ENCODE results near the gene LRRC8D. TPM values are rescaled to one million over a fixed set of nuclear protein-coding genes. Genes with fewer than 3 reads are reported as not detected.
"Not testable (repeated sequence)": the region's sequence is repeated elsewhere in the genome, so short reads cannot be mapped to it uniquely, and the experiment has no call there.

Gene LRRC8D
- total RNA-seq: 39.1 and 40.0 TPM in 2 replicates

DNA sequence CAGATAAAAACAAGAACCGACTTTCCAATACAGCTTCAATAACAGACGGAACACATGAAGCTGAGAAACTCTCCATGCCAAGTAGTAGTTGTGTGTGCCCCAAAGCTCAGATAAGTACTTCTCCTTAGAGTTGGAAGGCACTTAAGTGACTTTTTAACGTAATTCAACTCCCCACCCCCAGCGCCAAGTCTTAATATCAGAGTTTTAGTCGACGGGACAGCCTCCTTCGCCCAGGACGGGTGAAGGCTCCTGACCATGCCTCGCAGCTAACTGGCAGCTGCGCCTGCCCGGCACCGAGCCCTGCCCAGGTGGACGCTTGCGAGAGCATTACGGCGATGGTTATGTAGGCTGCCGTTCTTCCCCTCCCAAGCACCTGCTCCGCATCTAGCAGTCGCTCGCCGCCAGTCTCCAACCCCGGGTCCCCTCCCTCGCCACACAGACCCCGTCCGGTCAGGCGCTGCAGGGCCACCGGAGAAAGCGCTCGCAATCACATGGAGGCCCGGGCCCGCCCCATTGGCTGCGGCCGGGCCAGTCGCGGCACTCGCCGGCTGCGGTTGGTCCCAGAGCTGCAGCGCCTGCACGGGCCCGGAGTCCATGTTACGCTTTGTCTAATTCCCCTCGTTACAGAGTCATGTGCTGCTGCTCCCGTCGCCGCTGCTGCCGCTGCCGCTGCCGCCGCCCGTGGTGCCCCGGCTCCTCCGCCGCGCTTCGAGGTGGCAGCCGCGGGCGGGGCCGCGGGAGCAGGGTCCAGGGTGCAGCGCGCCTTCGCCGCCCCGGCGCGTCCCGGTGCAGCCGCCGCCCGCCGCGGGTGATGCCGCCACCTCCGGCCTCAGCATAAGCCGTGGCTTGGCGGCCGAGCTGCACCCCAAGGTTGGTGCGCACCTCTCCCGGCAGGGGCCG, at the start of gene LRRC8D:
Gene LRRC8D (plus strand): TSS at position 611 of the 900 bp plus-strand sequence. CDS start 112,037 bp downstream, outside the sequence.
- intact Hi-C loops (cut with micrococcal nuclease): loop anchor here (1.0 kb wide), 2 partner anchors 23 to 175 kb away; partner anchors contain the start of gene ZNF326

DNA sequence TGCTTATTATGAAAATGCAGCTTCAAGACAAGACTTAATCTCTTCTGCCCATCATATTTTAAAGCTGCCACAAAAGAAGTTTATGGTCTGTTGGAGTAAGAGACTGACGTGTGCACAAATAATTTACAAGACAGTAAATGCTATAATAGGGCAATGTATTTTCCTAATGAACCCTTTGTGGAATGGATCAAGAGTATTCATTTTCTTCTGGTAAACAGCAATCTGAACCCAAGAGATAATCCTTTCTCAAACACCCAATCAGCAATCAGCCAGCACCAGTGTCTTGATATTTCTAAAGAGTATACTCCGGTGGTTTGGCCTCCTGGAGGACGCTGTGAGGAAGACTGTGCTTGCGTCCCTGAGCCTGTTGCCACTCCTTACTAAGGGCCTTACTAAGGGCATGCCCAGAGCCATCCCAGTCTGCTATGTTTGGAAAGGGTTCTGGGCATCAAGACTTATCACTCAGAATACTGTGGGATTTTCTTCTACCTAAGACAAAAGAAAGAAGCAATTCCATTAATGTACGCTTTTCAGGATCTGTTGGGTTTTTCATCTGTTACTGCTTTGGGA, 48.8 kb upstream of the LRRC8D start:
- intact Hi-C loops (cut with micrococcal nuclease): no loop called here

DNA sequence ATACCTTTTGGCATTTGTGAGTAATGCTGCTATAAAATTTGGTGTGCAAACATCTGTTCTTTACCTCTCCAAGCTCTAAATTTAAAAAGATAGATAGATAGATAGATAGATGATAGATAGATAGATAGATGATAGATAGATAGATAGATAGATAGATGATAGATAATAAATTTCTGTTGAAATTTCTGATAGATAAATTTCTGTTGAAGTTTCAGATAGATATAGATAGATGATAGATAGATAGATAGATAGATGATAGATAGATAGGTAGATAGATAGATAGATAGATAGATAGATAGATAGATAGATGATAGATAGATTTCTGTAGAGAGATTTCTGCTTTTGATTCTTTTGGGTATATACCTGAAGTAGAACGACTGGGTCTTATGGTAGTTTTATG, 44.7 kb upstream of the LRRC8D start:
- intact Hi-C loops (cut with micrococcal nuclease): not testable (repeated sequence)

DNA sequence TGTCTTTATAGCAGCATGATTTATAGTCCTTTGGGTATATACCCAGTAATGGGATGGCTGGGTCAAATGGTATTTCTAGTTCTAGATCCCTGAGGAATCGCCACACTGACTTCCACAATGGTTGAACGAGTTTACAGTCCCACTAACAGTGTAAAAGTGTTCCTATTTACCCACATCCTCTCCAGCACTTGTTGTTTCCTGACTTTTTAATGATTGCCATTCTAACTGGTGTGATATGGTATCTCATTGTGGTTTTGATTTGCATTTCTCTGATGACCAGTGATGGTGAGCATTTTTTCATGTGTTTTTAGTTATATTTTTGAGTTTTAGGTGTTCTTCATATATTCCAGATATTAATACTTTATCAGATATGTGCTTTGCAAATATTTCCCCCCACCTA, 43.6 kb upstream of the LRRC8D start:
- intact Hi-C loops (cut with micrococcal nuclease): not testable (repeated sequence)

DNA sequence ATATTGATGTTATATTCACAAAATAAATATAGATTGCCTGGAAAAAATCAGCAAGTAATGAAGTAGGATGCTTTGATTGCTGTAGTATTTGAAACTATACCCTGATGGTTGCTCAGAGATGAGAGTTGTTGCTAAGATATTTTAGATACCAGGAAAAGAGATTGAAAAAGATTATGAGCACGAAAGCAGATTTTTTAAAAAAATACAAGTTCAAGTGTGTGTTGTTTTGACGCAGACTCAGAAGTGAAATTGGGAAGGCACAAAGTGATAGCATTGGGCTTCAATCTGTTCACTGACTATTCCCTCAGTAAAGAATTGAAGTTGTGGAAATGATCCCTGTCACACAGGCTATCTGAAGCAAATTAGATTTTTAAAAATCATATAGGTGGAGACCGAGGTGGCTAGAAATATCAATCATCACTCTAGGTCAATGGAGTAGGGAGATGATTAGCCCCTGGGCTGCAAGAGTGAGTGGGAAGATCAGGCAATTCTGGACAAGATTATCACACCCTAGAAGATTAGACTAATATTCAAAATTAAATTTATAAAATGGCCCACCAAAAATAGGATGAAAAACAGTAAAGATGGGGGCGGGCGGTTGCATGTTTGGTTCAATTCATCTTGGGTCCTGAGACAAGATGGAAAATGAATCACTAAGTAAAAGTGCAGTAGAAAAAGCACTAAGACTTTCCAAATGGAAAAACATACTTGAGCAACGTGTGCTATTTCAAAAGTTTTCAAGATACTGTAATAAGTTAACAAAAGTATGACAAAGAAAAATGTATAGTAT, 41.5 kb upstream of the LRRC8D start:
- intact Hi-C loops (cut with micrococcal nuclease): no loop called here

DNA sequence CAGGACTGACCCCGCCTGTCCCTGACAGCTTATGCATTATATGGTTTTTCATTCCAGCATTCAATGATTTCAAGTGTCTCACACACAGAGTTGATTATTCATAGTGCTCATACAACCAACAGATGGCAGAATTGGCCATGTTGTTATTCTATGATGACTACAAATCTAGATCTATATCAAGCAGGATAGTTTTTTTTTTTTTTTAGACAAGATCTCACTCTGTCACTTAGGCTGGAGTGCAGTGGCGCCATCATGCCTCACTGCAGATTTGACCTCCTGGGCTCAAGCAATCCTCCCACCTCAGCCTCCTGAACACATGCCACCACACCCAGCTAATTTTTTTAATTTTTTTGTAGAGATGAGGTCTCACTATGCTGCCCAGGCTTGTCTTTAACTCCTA, 40.1 kb upstream of the LRRC8D start:
- intact Hi-C loops (cut with micrococcal nuclease): loop anchor here (1.0 kb wide), 2 partner anchors 173 to 207 kb away; no protein-coding TSS in a partner anchor

DNA sequence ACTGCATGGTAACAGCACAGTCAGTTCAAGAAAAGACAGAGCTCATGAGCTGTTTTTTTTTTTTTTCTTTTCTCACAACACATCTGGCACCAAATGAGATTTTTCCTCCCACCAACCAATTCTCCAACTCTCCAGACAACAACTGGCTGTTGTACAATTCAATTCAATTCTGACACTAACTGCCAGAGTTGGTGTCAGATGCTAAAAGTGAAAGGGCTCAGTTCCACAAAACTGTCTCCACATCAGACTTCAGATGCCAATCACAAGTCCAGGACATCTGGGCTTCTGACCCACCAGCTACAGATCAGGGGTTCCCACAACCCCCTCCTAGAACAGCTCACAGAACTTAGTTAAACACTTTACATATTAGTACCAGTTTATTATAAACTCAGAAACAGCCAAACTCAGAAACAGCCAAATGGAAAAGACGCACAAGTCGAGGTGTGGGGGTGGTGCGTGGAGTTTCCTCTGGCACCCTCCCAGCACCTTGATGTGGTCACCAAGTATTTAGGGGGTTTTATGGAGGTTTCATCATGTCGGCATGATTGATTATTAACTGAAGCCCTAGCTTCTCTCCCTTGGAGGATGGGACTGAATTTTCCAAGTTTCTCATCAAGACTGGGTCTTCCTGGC, 39.2 kb upstream of the LRRC8D start:
- intact Hi-C loops (cut with micrococcal nuclease): no loop called here

DNA sequence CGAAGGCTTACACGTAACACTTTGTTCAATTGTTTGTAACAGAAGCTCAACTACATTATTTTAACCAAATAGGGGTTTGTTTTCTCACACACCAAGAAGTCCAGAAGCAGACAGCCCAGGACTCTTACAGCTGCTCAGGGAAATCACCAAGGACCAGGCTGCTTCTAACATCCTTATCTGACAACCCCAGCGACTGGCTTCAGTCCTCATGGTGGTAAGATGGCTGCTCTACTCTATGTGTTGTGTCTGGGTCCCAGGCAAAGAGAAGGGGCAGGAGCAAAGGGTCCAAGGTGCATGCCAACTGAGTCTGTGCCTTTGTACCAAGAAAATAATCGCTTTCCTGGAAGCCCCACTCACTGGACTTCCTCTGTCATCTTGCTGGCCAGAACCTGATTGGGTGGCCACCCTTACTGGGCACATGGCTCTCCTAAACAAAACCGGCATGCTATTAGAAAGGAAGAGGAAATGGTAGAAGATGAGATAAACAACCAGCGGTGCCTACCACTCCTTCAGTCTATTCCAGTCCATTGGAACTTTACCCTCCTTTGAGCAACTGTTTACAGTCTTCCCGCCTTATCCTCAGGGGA, 34.1 kb upstream of the LRRC8D start:
- intact Hi-C loops (cut with micrococcal nuclease): no loop called here

DNA sequence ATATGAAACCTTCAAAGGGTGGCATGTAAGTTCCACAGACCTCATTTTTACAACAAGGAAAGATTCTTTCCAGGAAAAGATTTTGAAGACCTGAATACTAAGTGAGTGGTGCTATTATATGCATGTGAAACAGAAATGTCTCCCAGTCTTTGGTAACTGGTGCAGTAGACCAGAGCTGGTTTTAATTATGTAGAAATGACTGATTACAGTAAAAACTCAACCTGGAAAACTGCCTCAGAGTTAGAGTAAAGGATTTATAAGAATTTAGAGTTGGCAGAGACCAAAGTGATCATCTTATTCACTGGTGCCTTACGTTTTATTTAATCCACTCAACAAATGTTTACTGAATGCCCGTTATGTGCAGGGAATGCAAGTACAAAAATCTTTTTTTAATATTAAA, 30.2 kb upstream of the LRRC8D start:
- intact Hi-C loops (cut with micrococcal nuclease): no loop called here

DNA sequence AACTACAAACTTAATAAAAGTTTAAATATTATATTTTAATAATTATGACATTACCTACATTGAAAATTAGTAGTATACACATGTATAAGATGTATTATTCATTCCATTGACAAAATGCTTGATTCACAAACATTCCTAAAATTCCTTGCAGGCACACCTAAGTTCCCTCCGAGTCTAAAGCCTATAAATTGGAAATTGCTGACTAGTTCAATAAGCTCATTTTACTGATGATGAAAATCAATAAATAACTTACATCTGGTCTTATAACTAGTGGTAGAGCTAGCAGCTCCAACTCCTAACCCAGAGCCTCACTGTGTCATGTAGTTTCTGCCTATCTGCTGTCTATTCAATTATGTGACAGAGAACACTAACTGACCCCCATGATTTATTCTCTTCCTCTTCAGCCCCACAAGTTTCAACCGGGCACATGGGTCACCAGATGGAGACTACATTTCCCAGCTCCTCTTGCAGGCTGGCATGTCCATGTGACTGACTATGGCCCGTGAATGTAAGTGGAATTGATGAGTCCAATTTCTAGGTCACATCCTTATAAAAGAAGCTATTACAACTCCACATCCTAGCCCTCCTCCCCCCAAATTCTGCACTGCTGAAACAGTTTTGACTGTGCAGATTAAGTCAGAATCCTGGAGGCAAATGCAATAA, 29.6 kb upstream of the LRRC8D start:
- intact Hi-C loops (cut with micrococcal nuclease): no loop called here

DNA sequence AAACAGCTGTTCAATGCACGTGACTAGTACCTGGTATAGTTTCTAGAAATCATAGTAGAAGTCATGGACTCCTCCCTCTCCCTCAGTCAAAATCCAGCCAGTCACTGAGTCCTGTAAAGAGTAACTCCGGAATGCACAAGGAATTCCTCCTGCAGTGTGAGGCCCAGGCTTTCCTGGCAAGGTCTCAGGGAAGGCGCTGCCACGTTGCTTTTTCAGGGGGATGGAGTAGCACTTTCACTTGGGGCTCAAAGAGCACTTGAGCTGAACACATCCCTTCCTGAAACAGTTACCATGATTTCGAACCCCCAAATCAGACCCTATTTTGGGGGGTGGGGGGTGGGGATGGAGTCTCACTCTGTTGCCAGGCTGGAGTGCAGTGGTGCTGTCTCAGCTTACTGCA, 26.4 kb upstream of the LRRC8D start:
- intact Hi-C loops (cut with micrococcal nuclease): no loop called here

DNA sequence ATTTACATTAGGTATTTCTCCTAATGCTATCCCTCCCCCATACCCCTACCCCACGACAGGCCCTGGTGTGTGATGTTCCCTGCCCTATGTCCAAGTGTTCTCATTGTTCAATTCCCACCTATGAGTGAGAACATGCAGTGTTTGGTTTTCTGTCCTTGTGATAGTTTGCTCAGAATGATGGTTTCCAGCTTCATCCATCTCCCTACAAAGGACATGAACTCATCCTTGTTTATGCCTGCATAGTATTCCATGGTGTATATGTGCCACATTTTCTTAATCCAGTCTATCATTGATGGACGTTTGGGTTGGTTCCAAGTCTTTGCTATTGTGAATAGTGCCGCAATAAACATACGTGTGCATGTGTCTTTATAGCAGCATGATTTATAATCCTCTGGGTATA, 25.3 kb upstream of the LRRC8D start:
- intact Hi-C loops (cut with micrococcal nuclease): not testable (repeated sequence)

DNA sequence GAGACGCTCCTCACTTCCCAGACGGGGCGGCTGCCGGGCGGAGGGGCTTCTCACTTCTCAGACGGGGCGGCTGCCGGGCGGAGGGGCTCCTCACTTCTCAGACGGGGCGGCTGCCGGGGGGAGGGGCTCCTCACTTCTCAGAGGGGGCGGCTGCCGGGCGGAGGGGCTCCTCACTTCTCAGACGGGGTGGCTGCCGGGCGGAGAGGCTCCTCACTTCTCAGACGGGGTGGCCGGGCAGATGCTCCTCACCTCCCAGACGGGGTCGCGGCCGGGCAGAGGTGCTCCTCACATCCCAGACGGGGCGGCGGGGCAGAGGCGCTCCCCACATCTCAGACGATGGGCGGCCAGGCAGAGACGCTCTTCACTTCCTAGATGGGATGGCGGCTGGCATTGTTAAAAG, 23.0 kb upstream of the LRRC8D start:
- intact Hi-C loops (cut with micrococcal nuclease): not testable (repeated sequence)

DNA sequence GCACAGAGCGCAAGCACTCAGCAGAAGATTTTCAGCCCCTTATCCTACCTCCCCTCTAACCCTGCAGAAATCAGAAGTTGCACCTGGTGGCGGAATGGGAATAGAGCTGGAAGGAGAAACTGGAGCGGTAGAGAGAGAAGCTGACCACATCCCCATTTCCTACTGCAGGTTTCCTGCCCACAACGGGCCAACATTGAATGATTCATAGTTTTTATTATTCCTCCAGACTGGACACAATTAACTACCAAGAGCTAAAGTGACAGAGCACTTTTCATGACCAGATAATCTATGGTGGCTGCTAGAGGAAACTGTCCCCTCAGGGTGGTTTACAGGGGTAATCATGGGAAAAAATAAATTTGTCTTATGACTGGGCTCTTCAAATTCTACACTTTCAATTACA, 21.3 kb upstream of the LRRC8D start:
- intact Hi-C loops (cut with micrococcal nuclease): no loop called here

DNA sequence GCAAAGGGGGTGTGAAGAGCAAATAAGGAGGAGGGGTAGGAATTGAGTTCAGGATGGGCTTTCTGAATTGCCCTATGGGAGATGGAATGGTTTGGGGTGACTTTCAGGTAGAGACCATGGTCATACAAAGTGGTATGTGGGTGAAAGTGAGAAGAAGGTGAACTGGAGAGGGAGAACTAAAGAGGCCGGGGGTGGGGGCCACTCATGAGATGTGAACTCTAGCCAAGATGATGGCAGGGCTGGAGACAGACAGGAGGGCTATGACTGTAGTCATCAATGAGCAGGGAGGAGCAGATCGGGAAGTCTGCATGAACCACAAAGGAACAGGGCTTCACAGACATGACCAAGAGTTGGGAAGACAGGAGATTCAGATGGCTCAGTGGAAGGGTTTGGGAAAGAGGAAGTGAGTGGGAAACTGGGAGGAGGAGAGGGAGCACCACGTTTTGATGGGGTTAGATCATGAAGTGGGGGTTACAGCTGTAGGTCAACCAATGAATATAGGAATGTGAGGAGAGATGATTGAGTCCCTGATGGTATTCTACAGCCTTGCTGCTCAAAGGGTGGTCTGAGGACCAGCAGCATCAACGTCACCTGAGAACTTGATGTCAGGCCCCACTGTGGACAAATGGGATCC, 20.7 kb upstream of the LRRC8D start:
- intact Hi-C loops (cut with micrococcal nuclease): loop anchor here (5.0 kb wide), 1 partner anchor 42 kb away; no protein-coding TSS in a partner anchor

DNA sequence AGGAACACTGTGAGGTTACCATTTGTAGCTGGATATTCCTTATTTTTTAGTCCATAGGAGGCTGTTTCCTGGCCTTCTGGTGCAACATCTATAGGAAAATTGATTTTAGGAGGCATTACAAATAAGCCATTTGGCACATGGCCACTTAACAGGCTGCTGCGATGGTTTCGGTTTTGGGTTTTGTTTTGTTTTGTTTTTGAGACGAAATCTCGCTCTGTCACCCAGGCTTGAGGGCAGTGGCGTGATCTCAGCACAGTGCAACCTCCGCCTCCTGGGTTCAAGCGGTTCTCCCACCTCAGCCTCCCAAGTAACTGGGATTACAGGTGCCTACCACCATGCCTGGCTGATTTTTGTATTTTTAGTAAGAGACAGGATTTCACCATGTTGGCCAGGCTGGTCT, 20.1 kb upstream of the LRRC8D start:
- intact Hi-C loops (cut with micrococcal nuclease): loop anchor here (5.0 kb wide), 1 partner anchor 42 kb away; no protein-coding TSS in a partner anchor

DNA sequence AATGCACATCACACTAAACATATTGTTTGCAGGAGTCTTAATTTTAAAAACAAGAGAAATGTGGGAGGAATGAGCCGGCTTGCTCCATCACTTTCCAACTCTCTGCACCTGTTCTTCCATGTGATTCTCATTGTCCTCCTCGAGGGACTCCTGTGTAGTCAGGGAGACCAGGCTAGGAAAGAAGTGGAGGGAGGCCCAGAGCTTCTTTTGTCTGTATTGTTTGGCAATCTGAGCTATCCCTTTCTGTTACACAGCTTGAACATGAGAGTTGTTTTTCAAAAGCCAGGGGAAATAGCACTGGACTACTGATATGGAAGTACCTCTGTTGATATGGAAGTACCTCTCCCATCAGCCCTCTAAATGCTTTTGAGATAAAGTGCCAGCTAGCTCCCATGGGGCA, 18.8 kb upstream of the LRRC8D start:
- intact Hi-C loops (cut with micrococcal nuclease): loop anchor here (5.0 kb wide), 1 partner anchor 40 kb away; no protein-coding TSS in a partner anchor

DNA sequence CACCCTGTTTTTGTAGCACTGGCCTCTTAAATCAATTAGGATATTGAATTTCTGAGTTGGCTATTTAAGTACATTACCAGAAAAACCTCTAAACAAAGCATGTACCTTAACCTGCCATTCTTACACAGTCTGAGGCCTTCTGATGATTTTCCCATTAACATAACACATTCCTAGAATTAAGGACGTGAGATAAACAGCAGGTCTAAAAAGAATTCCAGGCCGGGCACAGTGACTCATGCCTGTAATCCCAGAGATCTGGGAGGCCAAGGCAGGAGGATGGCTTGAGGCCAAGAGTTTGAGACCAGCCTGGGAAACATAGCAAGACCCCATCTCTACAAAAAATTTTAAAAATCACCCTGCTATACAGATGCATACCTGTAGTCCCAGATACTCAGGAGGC, 18.0 kb upstream of the LRRC8D start:
- intact Hi-C loops (cut with micrococcal nuclease): loop anchor here (5.0 kb wide), 1 partner anchor 39 kb away; no protein-coding TSS in a partner anchor

DNA sequence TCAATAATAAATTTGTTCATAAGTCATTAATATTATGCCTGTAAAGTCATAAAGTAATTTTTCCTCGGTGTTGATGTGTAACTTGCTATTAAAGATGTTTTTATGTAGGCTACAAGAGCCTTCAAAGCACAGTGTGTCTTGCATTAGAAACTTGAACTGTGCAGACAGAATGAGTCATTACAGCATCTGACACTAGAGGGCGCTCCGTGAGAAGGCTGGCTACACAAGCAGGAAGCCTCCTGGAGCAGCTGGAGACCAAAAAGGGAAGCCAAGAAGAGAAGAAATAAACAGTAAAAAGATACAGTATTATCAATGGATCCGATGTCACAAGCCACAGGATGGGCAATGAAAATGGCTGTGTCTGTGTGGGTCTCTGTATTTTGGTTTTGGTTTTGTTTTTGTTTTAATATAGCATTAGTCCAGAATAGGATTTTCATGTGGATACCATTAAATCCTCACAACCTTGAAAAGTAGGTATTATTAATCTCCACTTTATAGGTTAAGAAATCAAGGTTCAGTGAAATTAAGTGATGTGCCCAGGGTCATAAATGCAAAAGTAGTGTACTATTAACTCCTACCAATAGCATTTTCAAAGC, 16.1 kb upstream of the LRRC8D start:
- intact Hi-C loops (cut with micrococcal nuclease): loop anchor here (1.0 to 5.0 kb wide), 3 partner anchors 38 to 183 kb away; no protein-coding TSS in a partner anchor
